H1 (cell line): Measurements from ENCODE around the gene BMX. TPM values are rescaled to one million over a fixed set of nuclear protein-coding genes. Genes with fewer than 3 reads are reported as not detected.

Experiments
- CTCF ChIA-PET: fragments of 300-600 bp; sonication (Branson Sonifier 250); formaldehyde crosslinking; loops from one replicate; lab custom pipeline; 2021; ENCODE audit not compliant: partially characterized antibody; lab: Charles Lee
- POLR2A ChIA-PET: fragments of 300-600 bp; sonication (Branson Sonifier 250); formaldehyde crosslinking; loops from one replicate; lab custom pipeline; 2021; ENCODE audit warnings: inconsistent platforms; ENCODE audit not compliant: partially characterized antibody; lab: Charles Lee
- DNase-seq, 2 experiments: peaks; one replicate each; pipeline versions ENCODE4 v3.0.0 to v3.0.0-alpha.2; 2010 to 2022; ENCODE audit warnings: low spot score in 2 of 2, low read depth in 1 of 2, mixed read lengths in 1 of 2
- FAIRE-seq: peaks from 2 replicates; lab custom pipeline; 2011; peaks lifted over from hg19 to GRCh38; lab: Jason Lieb, UNC
- H2AFZ ChIP-seq: 2 replicates; pipeline ENCODE4 v1.8.1; 2012; ENCODE audit warnings: low read length, inconsistent platforms
- H2AK5ac ChIP-seq: 2 replicates; pipeline ENCODE4 v1.6.1; 2013; ENCODE audit warnings: low read depth, low read length
- H2BK120ac ChIP-seq: replicated peaks from 2 replicates; pipeline ENCODE3; 2013; ENCODE audit warnings: low read depth, low read length, inconsistent platforms
- H2BK12ac ChIP-seq: 2 replicates; pipeline ENCODE4 v1.6.1; 2013; ENCODE audit warnings: low read depth, low read length
- H2BK15ac ChIP-seq: 2 replicates; pipeline ENCODE4 v1.6.1; 2013; ENCODE audit warnings: low read length
- H2BK20ac ChIP-seq: 2 replicates; pipeline ENCODE4 v1.6.1; 2013; ENCODE audit warnings: low read length
- H2BK5ac ChIP-seq: 2 replicates; pipeline ENCODE4 v1.6.1; 2013; ENCODE audit warnings: low read depth, low read length
- H3K14ac ChIP-seq: 2 replicates; pipeline ENCODE4 v1.6.1; 2013; ENCODE audit warnings: inconsistent platforms; ENCODE audit not compliant: insufficient read length
- H3K18ac ChIP-seq: 2 replicates; pipeline ENCODE4 v1.6.1; 2013; ENCODE audit warnings: low read length; ENCODE audit errors: extremely low read depth
- H3K23ac ChIP-seq: 2 replicates; pipeline ENCODE4 v1.6.1; 2013; ENCODE audit warnings: inconsistent platforms; ENCODE audit not compliant: insufficient read length
- H3K23me2 ChIP-seq: 2 replicates; pipeline ENCODE4 v1.6.1; 2013; ENCODE audit warnings: low read depth, low read length
- H3K27ac ChIP-seq: 2 replicates; pipeline ENCODE4 v1.6.1; 2011; ENCODE audit warnings: low read depth, low read length, inconsistent platforms
- H3K27me3 ChIP-seq, 4 experiments: replicated peaks in 1 of 4; 1 replicate in 1 of 4; 2 replicates in 3 of 4; pipeline versions ENCODE4 v1.6.1 to v1.8.1; 2011 to 2013; ENCODE audit warnings: low read length in 3 of 4, mild to moderate bottlenecking in 3 of 4, inconsistent platforms in 2 of 4, mixed read lengths in 2 of 4, moderate library complexity in 1 of 4; ENCODE audit not compliant: control insufficient read depth in 3 of 4, insufficient read depth in 3 of 4; ENCODE audit errors: extremely low read depth in 1 of 4
- H3K36me3 ChIP-seq, 4 experiments: 2 replicates each; pipeline versions ENCODE4 v1.6.1 to v1.8.1; 2011 to 2013; ENCODE audit warnings: mild to moderate bottlenecking in 4 of 4, low read length in 3 of 4, moderate library complexity in 2 of 4, control low read depth in 1 of 4, inconsistent platforms in 1 of 4; ENCODE audit not compliant: insufficient read depth in 4 of 4, control insufficient read depth in 2 of 4
- H3K4ac ChIP-seq: replicated peaks from 2 replicates; pipeline ENCODE3; 2013; ENCODE audit warnings: low read length, low read depth, mixed read lengths, inconsistent platforms; ENCODE audit not compliant: insufficient read length
- H3K4me1 ChIP-seq, 4 experiments: replicated peaks in 1 of 4; 1 replicate in 1 of 4; 2 replicates in 3 of 4; pipeline versions ENCODE4 v1.6.1 to v1.8.1; 2011 to 2013; ENCODE audit warnings: low read length in 3 of 4, inconsistent platforms in 2 of 4, mixed read lengths in 1 of 4; ENCODE audit not compliant: insufficient read depth in 4 of 4, control insufficient read depth in 3 of 4
- H3K4me2 ChIP-seq, 2 experiments: 2 replicates each; pipeline versions ENCODE4 v1.6.1 to v1.8.1; 2011 to 2013; ENCODE audit warnings: low read depth in 2 of 2, low read length in 2 of 2, control low read depth in 1 of 2, inconsistent platforms in 1 of 2, mild to moderate bottlenecking in 1 of 2; ENCODE audit not compliant: insufficient read depth in 1 of 2
- H3K4me3 ChIP-seq, 4 experiments: fragments of 200-600, 300-600 bp in 1 of 4; sonication (generic), shearing (Covaris generic), sonication (Bioruptor Twin) in 1 of 4; 2 replicates each; pipeline versions ENCODE4 v1.5.1 to v1.8.1; 2011 to 2016; ENCODE audit warnings: low read length in 4 of 4, low read depth in 3 of 4, control low read depth in 2 of 4, inconsistent platforms in 2 of 4, mild to moderate bottlenecking in 2 of 4, mixed read lengths in 1 of 4, moderate library complexity in 1 of 4; ENCODE audit not compliant: insufficient read depth in 2 of 4; ENCODE audit errors: extremely low read depth in 1 of 4
- H3K56ac ChIP-seq: replicated peaks from 2 replicates; pipeline ENCODE3; 2013; ENCODE audit warnings: low read depth, mild to moderate bottlenecking, mixed read lengths, low read length, inconsistent platforms; ENCODE audit not compliant: insufficient read length
- H3K79me1 ChIP-seq: 2 replicates; pipeline ENCODE4 v1.6.1; 2013; ENCODE audit warnings: low read depth, low read length, control low read depth
- H3K79me2 ChIP-seq, 2 experiments: 2 replicates each; pipeline versions ENCODE4 v1.6.1 to v1.8.1; 2012 to 2013; ENCODE audit warnings: low read length in 2 of 2, mild to moderate bottlenecking in 2 of 2, inconsistent platforms in 1 of 2; ENCODE audit not compliant: insufficient read depth in 2 of 2, control insufficient read depth in 1 of 2
- H3K9ac ChIP-seq, 4 experiments: replicated peaks in 1 of 4; 1 replicate in 1 of 4; 2 replicates in 3 of 4; pipeline versions ENCODE4 v1.6.1 to v1.8.1; 2011 to 2013; ENCODE audit warnings: low read depth in 3 of 4, low read length in 3 of 4, control low read depth in 2 of 4, mild to moderate bottlenecking in 2 of 4, moderate library complexity in 2 of 4, inconsistent platforms in 1 of 4; ENCODE audit errors: extremely low read depth in 1 of 4
- H3K9me3 ChIP-seq, 2 experiments: 2 replicates each; pipeline versions ENCODE4 v1.6.1 to v1.8.1; 2012 to 2013; ENCODE audit warnings: mild to moderate bottlenecking in 2 of 2, moderate library complexity in 2 of 2, control low read depth in 1 of 2, inconsistent platforms in 1 of 2, low read depth in 1 of 2, low read length in 1 of 2, mixed read lengths in 1 of 2; ENCODE audit not compliant: insufficient read depth in 2 of 2
- H4K20me1 ChIP-seq, 2 experiments: replicated peaks in 1 of 2; 2 replicates each; pipeline versions ENCODE3 to v1.8.1; 2011 to 2013; ENCODE audit warnings: inconsistent platforms in 2 of 2, low read length in 2 of 2, mild to moderate bottlenecking in 1 of 2; ENCODE audit not compliant: insufficient read depth in 2 of 2, control insufficient read depth in 1 of 2
- H4K5ac ChIP-seq: 2 replicates; pipeline ENCODE4 v1.6.1; 2013; ENCODE audit warnings: low read length, low read depth, mixed read lengths, inconsistent platforms; ENCODE audit not compliant: insufficient read length
- H4K8ac ChIP-seq: 2 replicates; pipeline ENCODE4 v1.8.0; 2013; ENCODE audit warnings: mild to moderate bottlenecking, moderate library complexity, low read length, inconsistent platforms; ENCODE audit not compliant: insufficient read depth; ENCODE audit errors: extremely low read depth
- H4K91ac ChIP-seq: replicated peaks from 2 replicates; pipeline ENCODE3; 2013; ENCODE audit warnings: low read length, mixed read lengths, inconsistent platforms; ENCODE audit not compliant: insufficient read length
- BCL11A ChIP-seq, 2 experiments: IDR thresholded peaks; one replicate each; pipeline ENCODE4 v1.6.1; 2011; ENCODE audit warnings: low read depth in 2 of 2, low read length in 2 of 2, mild to moderate bottlenecking in 2 of 2
- KDM1A ChIP-seq: fragments of 200-600, 300-600 bp; sonication (generic); IDR thresholded peaks from 2 replicates; pipeline ENCODE4 v1.7.1; 2016; ENCODE audit warnings: mild to moderate bottlenecking, low read length, borderline replicate concordance
- SP1 ChIP-seq: IDR thresholded peaks from 2 replicates; pipeline ENCODE4 v1.6.1; 2011; ENCODE audit warnings: low read depth, low read length
- SRF ChIP-seq: IDR thresholded peaks from 2 replicates; pipeline ENCODE4 v1.6.1; 2011; ENCODE audit warnings: mild to moderate bottlenecking, low read depth, low read length, moderate library complexity
- SUZ12 ChIP-seq: fragments of 200-600 bp; sonication (generic); IDR thresholded peaks from 2 replicates; pipeline ENCODE4 v1.6.1; 2012; ENCODE audit warnings: mild to moderate bottlenecking, inconsistent platforms, low read length, moderate library complexity, mixed read lengths
- TAF7 ChIP-seq: optimal IDR thresholded peaks from 2 replicates; pipeline ENCODE3; 2011; ENCODE audit warnings: low read depth, mild to moderate bottlenecking, inconsistent platforms, low read length, moderate library complexity, borderline replicate concordance
- TCF12 ChIP-seq: IDR thresholded peaks from 2 replicates; pipeline ENCODE4 v1.6.1; 2011; ENCODE audit warnings: low read depth, mild to moderate bottlenecking, low read length
- polyA plus RNA-seq, 7 experiments: library from polyadenylated mRNA; depleted of rRNA in 3 of 7; stranded (reverse) in 5 of 7; unstranded in 2 of 7; fragments of >200 nt in 5 of 7; fragments of 200-250 nt in 2 of 7; gene quantifications; 1 replicate in 5 of 7; 2 replicates in 1 of 7; 4 replicates in 1 of 7; pipeline versions ENCODE4 v1.2.1 to v1.2.3, GENCODE V29; 2011 to 2013; ENCODE audit warnings: missing spikeins in 2 of 7, mixed read lengths in 2 of 7
- total RNA-seq: library from RNA; stranded (reverse); fragmentation: NEBNext Ultra II Directional; extraction: Animal tissue kit (Norgen Biotek cat#: 25700); gene quantifications from 2 replicates; pipeline ENCODE4 v1.2.1, GENCODE V29; 2021
- TF ChIP-seq, protein P1 (sequence below), 3 experiments: IDR thresholded peaks; 1 replicate in 2 of 3; 2 replicates in 1 of 3; pipeline versions ENCODE4 v1.5.1 to v1.6.1; 2011; ENCODE audit warnings: low read length in 3 of 3, mild to moderate bottlenecking in 3 of 3, inconsistent platforms in 2 of 3, low read depth in 1 of 3, moderate library complexity in 1 of 3; ENCODE audit not compliant: insufficient read depth in 1 of 3; ENCODE audit errors: control extremely low read depth in 1 of 3

The BMX gene
- total and polyA plus RNA-seq, 2 of the 8 experiments (the other 6 are each of a cell fraction or from before 2014, with no cell fraction given) = not detected

DNA sequence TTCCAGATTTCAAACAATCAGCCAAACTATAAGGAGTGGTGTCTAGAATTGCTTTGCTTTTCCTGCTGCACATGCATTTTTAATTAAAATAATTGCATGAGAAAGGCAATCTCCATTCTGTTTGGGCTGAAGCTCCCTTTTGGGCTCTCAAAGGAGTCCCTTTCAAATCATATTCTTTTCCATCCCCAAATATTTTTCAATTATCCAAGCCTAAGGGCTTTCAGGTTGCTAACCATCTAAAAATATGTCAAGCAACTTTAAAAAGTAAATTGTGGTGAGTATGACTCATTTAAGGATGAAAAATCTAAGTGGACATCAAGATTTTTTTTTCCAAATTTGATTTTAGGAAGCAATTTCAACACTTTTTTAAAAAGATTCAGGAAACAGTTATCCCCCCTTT is 35.9 kb upstream of the BMX start:
- Histone ChIP-seq H3K79me2 (no peaks in the 10 kb centered on the region), H4K91ac (no peak overlapping the region), H3K4me2 (0 out of 4 replicates have a peak overlapping the region, but pooled peaks of 1 of the 2 experiments have one; percentile 28), H3K18ac (no peak overlapping the region), H2BK120ac (no peak overlapping the region), H3K27ac (no peak overlapping the region), H3K27me3 (no peaks in the 10 kb centered on the region), H3K79me1 (no peaks in the 10 kb centered on the region), H2BK20ac (no peak overlapping the region), H4K8ac (no peak overlapping the region), H3K23me2 (no peaks in the 10 kb centered on the region), H4K5ac (no peak overlapping the region), H2BK15ac (no peak overlapping the region), H2BK5ac (no peak overlapping the region), H2AFZ (no peak overlapping the region), H3K23ac (no peak overlapping the region), H3K9ac (no peak overlapping the region), H3K56ac (no peak overlapping the region), H3K4me3 (no peak overlapping the region), H3K4me1 (peaks cover 0 to 2% (median 0%) of the 10 kb centered on the region in 4 experiments; a peak in 2 of 7 replicates), H3K14ac (no peak overlapping the region), H3K9me3 (no peaks in the 10 kb centered on the region), H4K20me1 (no peaks in the 10 kb centered on the region), H2BK12ac (no peak overlapping the region), H3K36me3 (no peaks in the 10 kb centered on the region), H2AK5ac (no peak overlapping the region), H3K4ac (no peak overlapping the region)
- TF ChIP-seq SRF = no peak
- TF ChIP-seq KDM1A = no peak
- TF ChIP-seq, protein P1, sequence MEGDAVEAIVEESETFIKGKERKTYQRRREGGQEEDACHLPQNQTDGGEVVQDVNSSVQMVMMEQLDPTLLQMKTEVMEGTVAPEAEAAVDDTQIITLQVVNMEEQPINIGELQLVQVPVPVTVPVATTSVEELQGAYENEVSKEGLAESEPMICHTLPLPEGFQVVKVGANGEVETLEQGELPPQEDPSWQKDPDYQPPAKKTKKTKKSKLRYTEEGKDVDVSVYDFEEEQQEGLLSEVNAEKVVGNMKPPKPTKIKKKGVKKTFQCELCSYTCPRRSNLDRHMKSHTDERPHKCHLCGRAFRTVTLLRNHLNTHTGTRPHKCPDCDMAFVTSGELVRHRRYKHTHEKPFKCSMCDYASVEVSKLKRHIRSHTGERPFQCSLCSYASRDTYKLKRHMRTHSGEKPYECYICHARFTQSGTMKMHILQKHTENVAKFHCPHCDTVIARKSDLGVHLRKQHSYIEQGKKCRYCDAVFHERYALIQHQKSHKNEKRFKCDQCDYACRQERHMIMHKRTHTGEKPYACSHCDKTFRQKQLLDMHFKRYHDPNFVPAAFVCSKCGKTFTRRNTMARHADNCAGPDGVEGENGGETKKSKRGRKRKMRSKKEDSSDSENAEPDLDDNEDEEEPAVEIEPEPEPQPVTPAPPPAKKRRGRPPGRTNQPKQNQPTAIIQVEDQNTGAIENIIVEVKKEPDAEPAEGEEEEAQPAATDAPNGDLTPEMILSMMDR (IDR thresholded peaks at IDR 0.05; ENCODE audit: control extremely low read depth in 1 of 3, insufficient read depth in 1 of 3, low read depth in 1 of 3, low read length in 3 of 3) = no peak
- no peak for TF ChIP-seq TAF7
- TF ChIP-seq BCL11A (IDR thresholded peaks at IDR 0.05; ENCODE audit: low read depth in 2 of 2, low read length in 2 of 2) = no peak
- TF ChIP-seq SUZ12 = no peak
- no peak for TF ChIP-seq TCF12
- TF ChIP-seq SP1 = no peak
- ChIA-PET CTCF (interaction anchor here (0.9 to 7.0 kb wide), 2 partner anchors 82 to 117 kb away, joined by 3 to 106 read pairs; no protein-coding TSS in a partner anchor), POLR2A (no interaction called here)
- DNase-seq (no peak), FAIRE-seq (no peak)
